IMR-90 (cell line): ENCODE results near the gene GIMAP7. TPM values are rescaled to one million over a fixed set of nuclear protein-coding genes. Genes with fewer than 3 reads are reported as not detected.

ENCODE experiments used
- ATAC-seq: fragments of 200-7000 bp; cut with Tn5 transposase; 2 replicates; pipeline ENCODE4 v1.9.1; 2020; ENCODE audit warnings: low read depth, mild to moderate bottlenecking, moderate library complexity
- BruUV-seq: library from RNA; stranded (reverse); fragments of 400-500 nt; replicated peaks from 2 replicates; lab custom pipeline; 2021; lab: Mats Ljungman, UMichigan
- CTCF ChIA-PET: fragments of 300-600 bp; formaldehyde crosslinking; extraction: SDS; loops from one replicate; lab custom pipeline; 2021; ENCODE audit warnings: antibody characterized with exemption; lab: Yijun Ruan, JAX
- POLR2A ChIA-PET: fragments of 300-600 bp; sonication (Branson Sonifier 250); formaldehyde crosslinking; loops from one replicate; lab custom pipeline; 2022; ENCODE audit warnings: antibody characterized with exemption; ENCODE audit not compliant: unreplicated experiment; lab: Charles Lee
- DNase-seq: peaks from one replicate; pipeline ENCODE4 v3.0.0; 2013
- H2AFZ ChIP-seq: replicated peaks from 2 replicates; pipeline ENCODE3; 2013; ENCODE audit warnings: low read length, mild to moderate bottlenecking; ENCODE audit not compliant: poor library complexity
- H2AK5ac ChIP-seq: 2 replicates; pipeline ENCODE4 v1.6.1; 2013; ENCODE audit warnings: low read depth, low read length, inconsistent platforms
- H2AK9ac ChIP-seq: replicated peaks from 2 replicates; pipeline ENCODE3; 2013; ENCODE audit warnings: mild to moderate bottlenecking, low read depth, low read length, moderate library complexity; ENCODE audit not compliant: poor library complexity
- H2BK120ac ChIP-seq: 2 replicates; pipeline ENCODE4 v1.6.1; 2013; ENCODE audit warnings: low read depth, low read length, inconsistent platforms
- H2BK15ac ChIP-seq: 3 replicates; pipeline ENCODE4 v1.6.1; 2013; ENCODE audit warnings: low read depth, low read length, inconsistent platforms
- H2BK20ac ChIP-seq: 2 replicates; pipeline ENCODE4 v1.6.1; 2013; ENCODE audit warnings: low read depth, mild to moderate bottlenecking, inconsistent platforms, low read length, moderate library complexity
- H2BK5ac ChIP-seq: 2 replicates; pipeline ENCODE4 v1.6.1; 2013; ENCODE audit warnings: mild to moderate bottlenecking, low read depth, low read length, inconsistent platforms; ENCODE audit not compliant: poor library complexity, severe bottlenecking
- H3K14ac ChIP-seq: replicated peaks from 2 replicates; pipeline ENCODE4 v1.6.1; 2013; ENCODE audit warnings: low read depth, low read length, inconsistent platforms
- H3K18ac ChIP-seq: 2 replicates; pipeline ENCODE4 v1.6.1; 2013; ENCODE audit warnings: low read depth, low read length, control low read depth
- H3K23ac ChIP-seq: 2 replicates; pipeline ENCODE4 v1.6.1; 2013; ENCODE audit warnings: low read depth, low read length, inconsistent platforms
- H3K27ac ChIP-seq: 2 replicates; pipeline ENCODE4 v1.5.1; 2013; ENCODE audit warnings: mild to moderate bottlenecking, control low read depth, low read length; ENCODE audit not compliant: insufficient read depth
- H3K27me3 ChIP-seq: 2 replicates; pipeline ENCODE4 v1.6.1; 2013; ENCODE audit warnings: low read length; ENCODE audit not compliant: control insufficient read depth, insufficient read depth
- H3K36me3 ChIP-seq: 2 replicates; pipeline ENCODE4 v1.6.1; 2013; ENCODE audit warnings: low read length, mixed read lengths; ENCODE audit not compliant: control insufficient read depth, insufficient read depth
- H3K4ac ChIP-seq: 2 replicates; pipeline ENCODE4 v1.6.1; 2013; ENCODE audit warnings: low read depth, low read length, inconsistent platforms
- H3K4me1 ChIP-seq: 2 replicates; pipeline ENCODE4 v1.6.1; 2013; ENCODE audit warnings: low read length, mixed read lengths; ENCODE audit not compliant: control insufficient read depth, insufficient read depth
- H3K4me2 ChIP-seq: 2 replicates; pipeline ENCODE4 v1.6.1; 2013; ENCODE audit warnings: low read depth, mild to moderate bottlenecking, control low read depth, low read length, moderate library complexity
- H3K4me3 ChIP-seq: 2 replicates; pipeline ENCODE4 v1.5.1; 2013; ENCODE audit warnings: low read depth, mild to moderate bottlenecking, control low read depth, low read length, moderate library complexity; ENCODE audit not compliant: insufficient read depth
- H3K56ac ChIP-seq: 2 replicates; pipeline ENCODE4 v1.6.1; 2013; ENCODE audit warnings: low read length, inconsistent platforms; ENCODE audit not compliant: insufficient read depth; ENCODE audit errors: extremely low read depth
- H3K79me1 ChIP-seq, 2 experiments: 2 replicates each; pipeline ENCODE4 v1.6.1; 2013; ENCODE audit warnings: low read length in 2 of 2, inconsistent platforms in 1 of 2, low read depth in 1 of 2
- H3K9ac ChIP-seq: 2 replicates; pipeline ENCODE4 v1.6.1; 2013; ENCODE audit warnings: low read depth, low read length, control low read depth
- H3K9me1 ChIP-seq: 2 replicates; pipeline ENCODE4 v1.6.1; 2013; ENCODE audit warnings: low read length, inconsistent platforms; ENCODE audit not compliant: insufficient read depth
- H3K9me3 ChIP-seq: 2 replicates; pipeline ENCODE4 v1.6.1; 2013; ENCODE audit warnings: low read length; ENCODE audit not compliant: control insufficient read depth, insufficient read depth
- H4K20me1 ChIP-seq: 2 replicates; pipeline ENCODE4 v1.6.1; 2013; ENCODE audit warnings: low read length, inconsistent platforms; ENCODE audit not compliant: insufficient read depth
- H4K5ac ChIP-seq: 2 replicates; pipeline ENCODE4 v1.6.1; 2013; ENCODE audit warnings: mild to moderate bottlenecking, low read depth, low read length, control low read depth
- H4K8ac ChIP-seq, 2 experiments: 2 replicates each; pipeline ENCODE4 v1.6.1; 2013; ENCODE audit warnings: low read depth in 2 of 2, low read length in 2 of 2, control low read depth in 1 of 2, inconsistent platforms in 1 of 2
- H4K91ac ChIP-seq: 2 replicates; pipeline ENCODE4 v1.6.1; 2013; ENCODE audit warnings: low read depth, low read length, inconsistent platforms; ENCODE audit not compliant: insufficient read depth
- BHLHE40 ChIP-seq: fragments of 150-350 bp; IDR thresholded peaks from 2 replicates; pipeline ENCODE4 v1.6.1; 2016; ENCODE audit warnings: mild to moderate bottlenecking, low read depth, low read length
- MAFK ChIP-seq: IDR thresholded peaks from 2 replicates; pipeline ENCODE4 v1.6.1; 2012; ENCODE audit warnings: low read depth, low read length, improper control_type of control experiment
- MXI1 ChIP-seq: IDR thresholded peaks from 2 replicates; pipeline ENCODE4 v1.6.1; 2012; ENCODE audit warnings: low read depth, mild to moderate bottlenecking, low read length, moderate library complexity, borderline replicate concordance
- POLR2A ChIP-seq: IDR thresholded peaks from 2 replicates; pipeline ENCODE4 v1.6.1; 2012; ENCODE audit warnings: mild to moderate bottlenecking, low read depth, low read length
- RAD21 ChIP-seq: IDR thresholded peaks from 2 replicates; pipeline ENCODE4 v1.6.1; 2012; ENCODE audit warnings: low read length, improper control_type of control experiment
- RFX5 ChIP-seq: IDR thresholded peaks from 2 replicates; pipeline ENCODE4 v1.8.0; 2012; ENCODE audit warnings: low read depth, mild to moderate bottlenecking, low read length, moderate library complexity
- SMC3 ChIP-seq: fragments of 150-350 bp; IDR thresholded peaks from 2 replicates; pipeline ENCODE4 v1.6.1; 2016; ENCODE audit warnings: low read depth, mild to moderate bottlenecking, antibody characterized with exemption, low read length, moderate library complexity
- WGBS, 2 experiments: methylation state at CpG; one replicate each; pipeline versions ENCODE4 v1.1.5 to v1.1.7; 2013; ENCODE audit warnings: missing lambda C conversion rate in 2 of 2; ENCODE audit not compliant: insufficient read length in 1 of 2; ENCODE audit errors: extremely low coverage in 2 of 2; 5-methylcytosine and 5-hydroxymethylcytosine counted together
- dilution Hi-C: fragments of 300-500 bp; cut with HindIII; formaldehyde crosslinking; loops from one replicate; pipeline ENCODE4 v1.14.3; 2018; ENCODE audit warnings: low sequenced_read_pairs; ENCODE audit not compliant: unreplicated experiment
- in situ Hi-C: fragments of 300-500 bp; cut with MboI; formaldehyde crosslinking; loops from 3 replicates; pipeline ENCODE4 v1.14.3; 2019; ENCODE audit warnings: low sequenced_read_pairs, inconsistent platforms, mixed read lengths
- intact Hi-C: fragments of 100-400 bp; cut with micrococcal nuclease; formaldehyde crosslinking; loops from 2 replicates; pipeline ENCODE4 v1.10.0; 2022
- polyA plus RNA-seq, 3 experiments: library from polyadenylated mRNA; depleted of rRNA; stranded (reverse); fragments of >200 nt; gene quantifications; 2 replicates each; pipeline ENCODE4 v1.2.3, GENCODE V29; 2012; ENCODE audit warnings: low replicate concordance in 1 of 3
- total RNA-seq: library from RNA; depleted of rRNA; stranded (reverse); fragments of >200 nt; gene quantifications from 2 replicates; pipeline ENCODE4 v1.2.3, GENCODE V29; 2012
- TF ChIP-seq, protein P1 (sequence below): fragments of 150-350 bp; IDR thresholded peaks from 2 replicates; pipeline ENCODE4 v1.6.1; 2017; ENCODE audit warnings: mild to moderate bottlenecking, antibody characterized with exemption, low read length, low read depth

The GIMAP7 gene
- total and polyA plus RNA-seq, 2 of the 4 experiments (the other 2 are of a cell fraction), result not detected

DNA sequence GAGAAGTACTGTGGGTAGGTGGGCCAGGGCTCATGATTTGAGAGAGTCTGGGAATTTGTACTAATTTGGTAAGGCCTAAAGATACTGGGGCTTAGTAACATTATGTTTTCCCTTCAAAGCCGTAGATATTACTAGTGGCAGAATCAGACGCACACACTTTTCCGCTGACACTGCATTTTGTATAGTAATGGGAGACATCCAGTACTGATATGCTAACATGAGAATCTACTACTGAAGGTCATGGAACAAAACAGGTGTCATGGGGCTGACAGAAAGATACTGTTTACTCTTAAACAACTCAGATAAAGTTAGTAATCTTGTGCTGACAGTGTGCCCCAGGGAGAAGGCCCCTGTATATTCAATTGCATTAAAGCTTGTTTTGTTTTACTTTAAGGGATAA lies 11.1 kb upstream of the GIMAP7 start:
- ChIA-PET CTCF (no interaction called here), POLR2A (no interaction called here)
- in situ Hi-C loops (no loop called here), intact Hi-C loops (no loop called here), dilution Hi-C loops (no loop called here)
- Histone ChIP-seq H3K79me1 (no peaks in the 10 kb centered on the region), H2AFZ (no peak overlapping the region), H4K8ac (no peak overlapping the region), H3K56ac (no peak overlapping the region), H2AK9ac (no peak overlapping the region), H2AK5ac (no peak overlapping the region), H3K4me3 (no peak overlapping the region), H3K14ac (no peak overlapping the region), H3K9ac (no peak overlapping the region), H2BK120ac (no peak overlapping the region), H3K36me3 (no peaks in the 10 kb centered on the region), H4K20me1 (no peaks in the 10 kb centered on the region), H3K23ac (no peak overlapping the region), H4K5ac (no peak overlapping the region), H4K91ac (no peak overlapping the region), H3K27me3 (no peaks in the 10 kb centered on the region), H2BK20ac (no peak overlapping the region), H3K4me1 (no peaks in the 10 kb centered on the region), H2BK15ac (no peak overlapping the region), H3K4ac (no peak overlapping the region), H3K9me1 (no peaks in the 10 kb centered on the region), H2BK5ac (no peak overlapping the region), H3K9me3 (no peaks in the 10 kb centered on the region; the same call in 1 of the 2 replicates), H3K27ac (no peak overlapping the region), H3K18ac (no peak overlapping the region), H3K4me2 (no peak overlapping the region)
- ATAC-seq, result no peak
- WGBS, 2 experiments, result no CpG with 5 or more reads among the region's 3 CpGs
- no TSS peak for BruUV-seq
- DNase-seq, result no peak
- TF ChIP-seq RFX5, result no peak
- no peak for TF ChIP-seq BHLHE40
- TF ChIP-seq MXI1, result no peak
- TF ChIP-seq SMC3, result no peak
- no peak for TF ChIP-seq POLR2A
- TF ChIP-seq RAD21, result no peak
- TF ChIP-seq, protein P1, sequence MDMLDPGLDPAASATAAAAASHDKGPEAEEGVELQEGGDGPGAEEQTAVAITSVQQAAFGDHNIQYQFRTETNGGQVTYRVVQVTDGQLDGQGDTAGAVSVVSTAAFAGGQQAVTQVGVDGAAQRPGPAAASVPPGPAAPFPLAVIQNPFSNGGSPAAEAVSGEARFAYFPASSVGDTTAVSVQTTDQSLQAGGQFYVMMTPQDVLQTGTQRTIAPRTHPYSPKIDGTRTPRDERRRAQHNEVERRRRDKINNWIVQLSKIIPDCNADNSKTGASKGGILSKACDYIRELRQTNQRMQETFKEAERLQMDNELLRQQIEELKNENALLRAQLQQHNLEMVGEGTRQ, result no peak
- TF ChIP-seq MAFK, result peak; percentile 96
